OCI-LY7 (cell line): ENCODE results near the gene HDGFL3.

Source experiments
- EZH2phosphoT487 ChIP-seq: fragments of 200-600 bp; sonication (generic); IDR thresholded peaks from 2 replicates; pipeline ENCODE4 v1.6.1; 2018; ENCODE audit warnings: low read depth, borderline replicate concordance, mild to moderate bottlenecking, mixed run types, antibody characterized with exemption, low read length, moderate library complexity, mixed read lengths
- TF ChIP-seq, protein P1 (sequence below): fragments of 200-600 bp; sonication (generic); conservative IDR thresholded peaks from 2 replicates; pipeline ENCODE4 v1.5.1; 2014; ENCODE audit warnings: mild to moderate bottlenecking, antibody characterized with exemption, low read length, moderate library complexity, mixed read lengths

DNA sequence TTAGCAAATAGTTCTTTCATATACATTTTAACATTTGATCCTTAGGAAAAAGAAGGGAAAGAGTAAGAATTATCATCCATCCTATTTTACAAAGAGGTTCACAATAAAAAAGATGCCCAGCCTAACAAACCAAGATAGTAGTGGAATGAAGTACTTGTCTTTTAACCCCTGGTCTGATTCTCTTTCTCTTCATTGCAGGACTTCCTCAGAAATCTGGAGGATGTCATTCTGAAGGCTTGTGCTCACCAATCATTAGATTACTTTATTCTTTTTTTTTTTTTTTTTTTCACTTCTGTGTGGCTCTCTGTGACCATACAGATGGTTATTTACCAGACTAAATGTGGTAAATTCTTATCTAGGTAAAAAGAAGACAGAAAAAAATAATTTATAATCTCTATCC, 7.0 kb downstream of the HDGFL3 start:
- TF ChIP-seq, protein P1, sequence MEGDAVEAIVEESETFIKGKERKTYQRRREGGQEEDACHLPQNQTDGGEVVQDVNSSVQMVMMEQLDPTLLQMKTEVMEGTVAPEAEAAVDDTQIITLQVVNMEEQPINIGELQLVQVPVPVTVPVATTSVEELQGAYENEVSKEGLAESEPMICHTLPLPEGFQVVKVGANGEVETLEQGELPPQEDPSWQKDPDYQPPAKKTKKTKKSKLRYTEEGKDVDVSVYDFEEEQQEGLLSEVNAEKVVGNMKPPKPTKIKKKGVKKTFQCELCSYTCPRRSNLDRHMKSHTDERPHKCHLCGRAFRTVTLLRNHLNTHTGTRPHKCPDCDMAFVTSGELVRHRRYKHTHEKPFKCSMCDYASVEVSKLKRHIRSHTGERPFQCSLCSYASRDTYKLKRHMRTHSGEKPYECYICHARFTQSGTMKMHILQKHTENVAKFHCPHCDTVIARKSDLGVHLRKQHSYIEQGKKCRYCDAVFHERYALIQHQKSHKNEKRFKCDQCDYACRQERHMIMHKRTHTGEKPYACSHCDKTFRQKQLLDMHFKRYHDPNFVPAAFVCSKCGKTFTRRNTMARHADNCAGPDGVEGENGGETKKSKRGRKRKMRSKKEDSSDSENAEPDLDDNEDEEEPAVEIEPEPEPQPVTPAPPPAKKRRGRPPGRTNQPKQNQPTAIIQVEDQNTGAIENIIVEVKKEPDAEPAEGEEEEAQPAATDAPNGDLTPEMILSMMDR, result no peak
- no peak for TF ChIP-seq EZH2phosphoT487
